Measurements from ENCODE around the gene ADCY5. TPM values are rescaled to one million over a fixed set of nuclear protein-coding genes. Genes with fewer than 3 reads are reported as not detected.

The ADCY5 gene
- total RNA-seq, 1 experiment from 2014 or later = 0.24 TPM

DNA sequence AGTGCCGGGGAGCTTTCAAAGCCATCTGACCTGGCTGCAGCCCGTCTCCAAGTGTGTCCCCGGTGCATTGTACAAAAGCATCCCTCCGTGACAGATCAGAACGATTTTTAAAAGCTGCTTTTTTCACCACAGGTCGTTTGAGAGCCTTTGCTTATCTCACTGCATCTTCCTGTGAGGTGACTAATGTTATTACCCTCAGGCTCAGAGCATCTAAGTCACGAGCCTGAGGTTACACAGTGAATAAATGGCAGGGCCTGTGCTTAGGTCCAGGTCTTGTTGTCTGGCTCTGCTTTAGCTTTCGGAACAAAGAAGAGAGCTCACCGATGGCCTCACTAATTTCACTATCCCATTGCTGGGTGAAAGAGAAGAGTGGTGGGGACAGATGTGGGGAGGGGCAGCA lies 163.8 kb downstream of the ADCY5 start:
- peak in 1 of 2 experiments; percentile 57 for DNase-seq
- Histone ChIP-seq H3K79me2 (ENCODE audit: low read depth) (no peaks in the 10 kb centered on the region), H3K27me3 (ENCODE audit: insufficient read depth, low read depth) (no peaks in the 10 kb centered on the region), H3F3A (ENCODE audit: insufficient read depth, low read depth) (no peaks in the 10 kb centered on the region), H3K27ac (no peak overlapping the region), H3K9me2 (ENCODE audit: insufficient read depth) (no peaks in the 10 kb centered on the region), H2AFZ (no peak overlapping the region), H3K4me2 (peak overlapping the region; percentile 28; the same call in 1 of the 2 replicates), H3K36me3 (ENCODE audit: low read depth) (0 out of 2 replicates have a peak, but pooled peaks cover 3% of the 10 kb centered on the region), H3K9me3 (ENCODE audit: insufficient read depth, low read depth) (no peaks in the 10 kb centered on the region), H3K4me3 (no peak overlapping the region), H4K20me1 (ENCODE audit: insufficient read depth) (no peaks in the 10 kb centered on the region; the same call in none of the 2 replicates), H3K4me1 (replicated peaks; ENCODE audit: insufficient read depth) (peaks cover 8% of the 10 kb centered on the region; the same call in 1 of the 2 replicates)
- TF ChIP-seq, protein P1, sequence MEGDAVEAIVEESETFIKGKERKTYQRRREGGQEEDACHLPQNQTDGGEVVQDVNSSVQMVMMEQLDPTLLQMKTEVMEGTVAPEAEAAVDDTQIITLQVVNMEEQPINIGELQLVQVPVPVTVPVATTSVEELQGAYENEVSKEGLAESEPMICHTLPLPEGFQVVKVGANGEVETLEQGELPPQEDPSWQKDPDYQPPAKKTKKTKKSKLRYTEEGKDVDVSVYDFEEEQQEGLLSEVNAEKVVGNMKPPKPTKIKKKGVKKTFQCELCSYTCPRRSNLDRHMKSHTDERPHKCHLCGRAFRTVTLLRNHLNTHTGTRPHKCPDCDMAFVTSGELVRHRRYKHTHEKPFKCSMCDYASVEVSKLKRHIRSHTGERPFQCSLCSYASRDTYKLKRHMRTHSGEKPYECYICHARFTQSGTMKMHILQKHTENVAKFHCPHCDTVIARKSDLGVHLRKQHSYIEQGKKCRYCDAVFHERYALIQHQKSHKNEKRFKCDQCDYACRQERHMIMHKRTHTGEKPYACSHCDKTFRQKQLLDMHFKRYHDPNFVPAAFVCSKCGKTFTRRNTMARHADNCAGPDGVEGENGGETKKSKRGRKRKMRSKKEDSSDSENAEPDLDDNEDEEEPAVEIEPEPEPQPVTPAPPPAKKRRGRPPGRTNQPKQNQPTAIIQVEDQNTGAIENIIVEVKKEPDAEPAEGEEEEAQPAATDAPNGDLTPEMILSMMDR (conservative IDR thresholded peaks at IDR 0.05) = no peak
- TF ChIP-seq EZH2 (IDR thresholded peaks at IDR 0.05; ENCODE audit: low read depth) = no peak
- ChIA-PET POLR2A (ENCODE audit: unreplicated experiment) (interaction anchor here (0.6 kb wide), 1 partner anchor 12 kb away, joined by 4 read pairs; no protein-coding TSS in a partner anchor), CTCF (interaction anchor here (0.5 kb wide), 1 partner anchor 58 kb away, joined by 6 read pairs; no protein-coding TSS in a partner anchor)
- intact Hi-C loops (cut with micrococcal nuclease; ENCODE audit: unreplicated experiment) = no loop called here
- BruUV-seq (replicated peaks) = no TSS peak

DNA sequence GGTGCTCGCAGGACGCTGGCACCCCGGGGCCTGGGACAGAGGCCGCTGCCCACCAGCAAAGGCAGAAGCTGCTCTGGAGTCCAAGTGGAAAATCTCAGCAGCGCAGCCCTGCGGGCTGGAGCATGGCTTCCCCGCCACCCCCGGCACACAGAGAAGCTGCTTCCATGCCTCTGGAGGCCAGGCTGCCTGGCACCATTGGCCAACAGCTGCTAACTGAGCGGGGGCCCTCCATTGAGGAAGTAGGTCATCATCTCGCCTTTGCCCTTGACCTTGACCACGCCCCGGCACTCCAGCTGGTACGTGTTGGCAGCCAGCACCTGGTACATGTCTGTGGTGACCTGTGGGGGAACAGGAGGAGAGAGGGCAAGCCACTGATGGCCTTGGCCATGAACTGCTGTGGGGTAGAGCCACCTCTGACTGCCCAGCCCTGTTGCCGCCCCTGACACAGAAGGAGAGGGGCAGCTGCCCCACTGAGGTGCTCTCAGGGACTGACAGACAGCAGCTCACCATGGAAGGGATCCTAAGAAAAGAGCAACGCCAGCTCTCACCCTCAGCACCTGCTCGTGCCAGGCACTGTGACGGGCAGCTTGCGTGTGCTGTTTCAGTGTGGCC lies 164.4 kb downstream of the ADCY5 start:
- ChIA-PET POLR2A (ENCODE audit: unreplicated experiment) (no interaction called here), CTCF (interaction anchor here (0.5 kb wide), 1 partner anchor 57 kb away, joined by 6 read pairs; no protein-coding TSS in a partner anchor)
- no peak for TF ChIP-seq EZH2 (IDR thresholded peaks at IDR 0.05; ENCODE audit: low read depth)
- TF ChIP-seq, protein P1 (conservative IDR thresholded peaks at IDR 0.05) = no peak
- H3K4me2 ChIP-seq = no peak overlapping the region
- no peaks in the 10 kb centered on the region for H3F3A ChIP-seq (ENCODE audit: insufficient read depth, low read depth)
- no peak for DNase-seq
- no peaks in the 10 kb centered on the region for H3K27me3 ChIP-seq (ENCODE audit: insufficient read depth, low read depth)
- no peak overlapping the region for H3K27ac ChIP-seq
- H4K20me1 ChIP-seq (ENCODE audit: insufficient read depth) = no peaks in the 10 kb centered on the region; the same call in none of the 2 replicates
- 0 out of 2 replicates have a peak, but pooled peaks cover 3% of the 10 kb centered on the region for H3K36me3 ChIP-seq (ENCODE audit: low read depth)
- no peaks in the 10 kb centered on the region for H3K79me2 ChIP-seq (ENCODE audit: low read depth)
- no peak overlapping the region for H2AFZ ChIP-seq
- peaks cover 8% of the 10 kb centered on the region; the same call in 1 of the 2 replicates for H3K4me1 ChIP-seq (replicated peaks; ENCODE audit: insufficient read depth)
- no peaks in the 10 kb centered on the region for H3K9me3 ChIP-seq (ENCODE audit: insufficient read depth, low read depth)
- BruUV-seq (replicated peaks) = no TSS peak
- no peaks in the 10 kb centered on the region for H3K9me2 ChIP-seq (ENCODE audit: insufficient read depth)
- H3K4me3 ChIP-seq = no peak overlapping the region
- intact Hi-C loops (cut with micrococcal nuclease; ENCODE audit: unreplicated experiment) = no loop called here

DNA sequence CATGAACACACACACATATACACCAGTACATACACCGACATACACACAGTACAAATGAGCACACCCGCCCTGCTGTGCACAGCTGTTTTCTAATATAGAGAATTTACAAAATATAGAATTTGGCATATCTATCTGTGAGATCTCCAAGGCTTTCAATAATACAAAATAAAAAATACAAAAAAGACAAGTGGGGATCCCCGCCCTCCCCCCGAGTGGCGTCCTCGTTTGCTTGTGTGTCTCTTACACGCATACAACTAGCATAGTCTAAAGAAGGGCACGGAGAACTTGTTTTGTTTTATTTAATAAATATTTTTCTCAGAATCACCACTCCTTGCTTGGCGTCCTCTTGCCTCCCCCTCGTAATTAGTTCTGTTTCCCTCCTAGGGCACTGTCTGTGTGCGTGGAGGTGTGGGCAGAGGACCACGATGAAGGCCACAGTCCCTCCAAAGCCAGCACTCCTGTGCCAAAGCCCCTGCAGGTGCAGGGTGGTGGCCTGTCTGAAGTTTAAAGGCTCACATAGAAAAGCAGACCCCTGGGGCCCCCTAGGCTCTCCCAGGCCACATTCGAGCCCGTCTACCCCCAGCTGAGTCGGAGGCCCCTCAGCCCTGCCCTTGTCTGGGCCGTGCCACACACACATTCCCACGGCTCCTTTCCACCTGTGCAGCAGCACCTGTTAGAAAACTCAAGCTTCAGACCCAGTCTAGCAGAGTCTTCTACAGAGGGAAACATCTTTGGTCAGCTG lies 165.1 kb downstream of the ADCY5 start:
- no peak for DNase-seq
- Histone ChIP-seq H3K4me3 (no peak overlapping the region), H3K4me1 (replicated peaks; ENCODE audit: insufficient read depth) (peaks cover 8% of the 10 kb centered on the region; the same call in 1 of the 2 replicates), H3K36me3 (ENCODE audit: low read depth) (0 out of 2 replicates have a peak, but pooled peaks cover under 1% of the 10 kb centered on the region), H3K27me3 (ENCODE audit: insufficient read depth, low read depth) (no peaks in the 10 kb centered on the region), H3K9me3 (ENCODE audit: insufficient read depth, low read depth) (no peaks in the 10 kb centered on the region), H3K4me2 (no peak overlapping the region), H4K20me1 (ENCODE audit: insufficient read depth) (no peaks in the 10 kb centered on the region; the same call in none of the 2 replicates), H3K79me2 (ENCODE audit: low read depth) (no peaks in the 10 kb centered on the region), H3K27ac (no peak overlapping the region), H3F3A (ENCODE audit: insufficient read depth, low read depth) (no peaks in the 10 kb centered on the region), H3K9me2 (ENCODE audit: insufficient read depth) (no peaks in the 10 kb centered on the region), H2AFZ (no peak overlapping the region)
- ChIA-PET POLR2A (ENCODE audit: unreplicated experiment) (no interaction called here), CTCF (no interaction called here)
- intact Hi-C loops (cut with micrococcal nuclease; ENCODE audit: unreplicated experiment) = no loop called here
- no peak for TF ChIP-seq EZH2 (IDR thresholded peaks at IDR 0.05; ENCODE audit: low read depth)
- TF ChIP-seq, protein P1 (conservative IDR thresholded peaks at IDR 0.05) = no peak
- no TSS peak for BruUV-seq (replicated peaks)
